IMR-90 (cell line): ENCODE data around the gene STAC3. TPM values are rescaled to one million over a fixed set of nuclear protein-coding genes. Genes with fewer than 3 reads are reported as not detected.

Experiments
- FOS ChIP-seq: fragments of 150-350 bp; IDR thresholded peaks from 2 replicates; pipeline ENCODE4 v1.6.1; 2016; ENCODE audit warnings: low read depth, low read length
- NFE2L2 ChIP-seq: fragments of 150-350 bp; IDR thresholded peaks from 2 replicates; pipeline ENCODE4 v1.6.1; 2016; ENCODE audit warnings: low read depth, mild to moderate bottlenecking, low read length
- USF2 ChIP-seq: fragments of 150-350 bp; IDR thresholded peaks from 2 replicates; pipeline ENCODE4 v1.6.1; 2017; ENCODE audit warnings: mild to moderate bottlenecking, antibody characterized with exemption, low read length, low read depth
- polyA plus RNA-seq, 3 experiments: library from polyadenylated mRNA; depleted of rRNA; stranded (reverse); fragments of >200 nt; gene quantifications; 2 replicates each; pipeline ENCODE4 v1.2.3, GENCODE V29; 2012; ENCODE audit warnings: low replicate concordance in 1 of 3
- total RNA-seq: library from RNA; depleted of rRNA; stranded (reverse); fragments of >200 nt; gene quantifications from 2 replicates; pipeline ENCODE4 v1.2.3, GENCODE V29; 2012

Gene STAC3
- total and polyA plus RNA-seq, 2 of the 4 experiments (the other 2 are of a cell fraction), result 0.18 to 0.67 TPM

DNA sequence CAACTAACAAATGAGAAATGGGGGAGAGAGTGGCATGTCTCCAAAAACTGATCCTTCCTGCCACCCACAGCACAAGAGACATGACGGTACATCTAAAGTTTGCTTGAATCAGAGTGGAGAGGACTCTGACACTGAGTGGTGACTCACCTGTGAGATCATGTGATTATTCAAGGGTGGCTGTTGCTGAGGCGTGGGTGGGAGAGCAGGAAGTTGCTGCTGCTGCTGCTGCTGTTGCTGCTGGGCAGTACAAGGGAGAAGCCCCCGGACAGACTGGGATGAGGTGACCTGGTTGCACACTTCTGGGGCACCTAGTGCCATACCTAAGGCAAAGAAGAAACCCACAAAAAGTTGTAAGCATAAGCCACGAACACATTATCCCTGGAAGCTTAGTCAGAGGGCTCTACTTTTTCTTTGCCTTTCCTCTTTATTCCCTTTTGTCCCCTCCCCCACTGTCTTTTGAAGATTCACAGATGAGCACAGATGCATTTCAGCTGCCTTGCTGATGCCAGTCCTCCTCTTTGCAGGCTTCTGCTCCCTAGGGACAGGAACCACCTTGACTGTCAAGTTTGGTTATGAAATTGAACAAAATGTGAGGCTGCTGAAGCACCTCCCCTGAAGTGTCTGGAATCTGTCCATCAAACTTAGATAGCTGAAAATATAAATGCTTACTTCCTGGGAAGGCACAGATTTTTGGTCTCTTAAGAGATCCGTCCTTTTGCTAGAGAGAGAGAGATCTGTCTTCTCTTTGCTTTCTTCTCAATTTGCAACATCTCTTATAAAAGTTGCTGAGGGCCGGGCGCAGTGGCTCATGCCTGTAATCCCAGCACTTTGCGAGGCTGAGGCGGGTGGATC lies 29.4 kb upstream of the STAC3 start (continued):
- TF ChIP-seq USF2 (peak; percentile 80), FOS (peak; percentile 96), NFE2L2 (0 out of 2 replicates have a peak, but pooled peaks have one; percentile 18)
